ENCODE measurements around the gene STARD8. TPM values are rescaled to one million over a fixed set of nuclear protein-coding genes. Genes with fewer than 3 reads are reported as not detected.

The STARD8 gene
- total RNA-seq, 2 experiments from 2014 or later: not detected

DNA sequence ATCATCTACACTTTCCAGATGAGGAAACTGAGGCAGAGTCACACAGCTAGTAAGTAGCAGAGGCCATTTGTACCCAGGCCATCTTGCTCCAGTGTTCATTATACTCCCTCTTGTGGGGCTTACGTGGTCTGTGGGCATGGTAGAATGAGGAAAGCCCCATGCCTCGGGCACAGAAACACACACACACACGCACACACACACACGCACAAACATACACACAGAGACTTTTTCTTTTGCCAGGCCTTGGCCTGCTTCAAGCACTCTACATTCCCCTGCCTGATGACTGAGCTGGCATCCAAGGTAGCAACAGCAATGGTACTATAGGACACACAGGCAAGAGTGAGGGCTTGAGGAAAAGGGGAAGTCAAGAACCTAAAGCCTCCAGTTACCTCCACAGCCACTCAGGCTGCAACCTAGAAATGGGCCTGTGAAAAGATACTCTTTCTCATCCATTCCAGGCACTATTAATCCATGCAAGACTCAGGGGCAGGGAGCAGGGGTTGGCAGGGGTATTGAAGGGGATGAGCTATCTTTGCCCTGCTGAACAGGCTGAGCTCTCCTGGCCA lies 43.6 kb downstream of the STARD8 start:
- no peaks in the 10 kb centered on the region for H3K4me1 ChIP-seq (ENCODE audit: insufficient read depth, low read length, poor library complexity, severe bottlenecking)
- H3K4me3 ChIP-seq (ENCODE audit: low read depth, low read length, poor library complexity, severe bottlenecking): no peak overlapping the region
- no peaks in the 10 kb centered on the region for H4K20me1 ChIP-seq (ENCODE audit: insufficient read depth, low read length)
- BruUV-seq (replicated peaks): no TSS peak
- H3K9me2 ChIP-seq (ENCODE audit: insufficient read depth, low read length): no peaks in the 10 kb centered on the region
- H3K79me2 ChIP-seq (ENCODE audit: insufficient read depth, low read depth, low read length): no peaks in the 10 kb centered on the region
- no peak for DNase-seq (ENCODE audit: low spot score)
- no peaks in the 10 kb centered on the region for H3K9me3 ChIP-seq (ENCODE audit: low read length)
- intact Hi-C loops (cut with micrococcal nuclease; ENCODE audit: unreplicated experiment): no loop called here
- ChIA-PET CTCF (ENCODE audit: unreplicated experiment) (no interaction called here), POLR2A (interaction anchor here (0.5 kb wide), 1 partner anchor 1697 kb away, joined by 6 read pairs; no protein-coding TSS in a partner anchor)
- no peak overlapping the region for H3K4me2 ChIP-seq (ENCODE audit: low read length)
- H2AFZ ChIP-seq (ENCODE audit: low read length): no peak overlapping the region
- H3K27ac ChIP-seq (ENCODE audit: low read depth, low read length, poor library complexity, severe bottlenecking): no peak overlapping the region
- H3K36me3 ChIP-seq (ENCODE audit: insufficient read depth, low read length): no peaks in the 10 kb centered on the region
- TF ChIP-seq, protein P1, sequence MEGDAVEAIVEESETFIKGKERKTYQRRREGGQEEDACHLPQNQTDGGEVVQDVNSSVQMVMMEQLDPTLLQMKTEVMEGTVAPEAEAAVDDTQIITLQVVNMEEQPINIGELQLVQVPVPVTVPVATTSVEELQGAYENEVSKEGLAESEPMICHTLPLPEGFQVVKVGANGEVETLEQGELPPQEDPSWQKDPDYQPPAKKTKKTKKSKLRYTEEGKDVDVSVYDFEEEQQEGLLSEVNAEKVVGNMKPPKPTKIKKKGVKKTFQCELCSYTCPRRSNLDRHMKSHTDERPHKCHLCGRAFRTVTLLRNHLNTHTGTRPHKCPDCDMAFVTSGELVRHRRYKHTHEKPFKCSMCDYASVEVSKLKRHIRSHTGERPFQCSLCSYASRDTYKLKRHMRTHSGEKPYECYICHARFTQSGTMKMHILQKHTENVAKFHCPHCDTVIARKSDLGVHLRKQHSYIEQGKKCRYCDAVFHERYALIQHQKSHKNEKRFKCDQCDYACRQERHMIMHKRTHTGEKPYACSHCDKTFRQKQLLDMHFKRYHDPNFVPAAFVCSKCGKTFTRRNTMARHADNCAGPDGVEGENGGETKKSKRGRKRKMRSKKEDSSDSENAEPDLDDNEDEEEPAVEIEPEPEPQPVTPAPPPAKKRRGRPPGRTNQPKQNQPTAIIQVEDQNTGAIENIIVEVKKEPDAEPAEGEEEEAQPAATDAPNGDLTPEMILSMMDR (conservative IDR thresholded peaks at IDR 0.05; ENCODE audit: low read length): no peak
- TF ChIP-seq EZH2phosphoT487 (IDR thresholded peaks at IDR 0.05; ENCODE audit: borderline replicate concordance, low read depth, low read length): no peak

DNA sequence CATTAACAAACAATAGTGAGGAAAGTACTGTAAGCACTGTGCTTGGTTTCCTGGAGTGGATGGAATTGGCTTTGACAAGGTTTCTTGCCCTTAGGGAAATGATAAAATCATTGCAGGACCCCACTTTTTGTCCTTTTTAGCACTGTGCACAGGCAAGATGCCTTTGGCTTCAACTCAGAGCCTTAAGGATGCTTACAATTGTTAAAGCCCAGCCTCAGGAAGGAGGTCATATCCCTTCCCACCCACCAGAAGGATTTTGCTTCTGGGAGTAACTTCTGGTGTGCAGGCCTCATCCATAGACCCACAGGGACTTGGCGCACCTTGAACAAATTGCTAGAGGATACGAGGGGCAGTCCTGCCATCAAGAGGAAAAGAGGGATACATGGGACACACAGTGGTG lies 44.5 kb downstream of the STARD8 start:
- H4K20me1 ChIP-seq (ENCODE audit: insufficient read depth, low read length): no peaks in the 10 kb centered on the region

DNA sequence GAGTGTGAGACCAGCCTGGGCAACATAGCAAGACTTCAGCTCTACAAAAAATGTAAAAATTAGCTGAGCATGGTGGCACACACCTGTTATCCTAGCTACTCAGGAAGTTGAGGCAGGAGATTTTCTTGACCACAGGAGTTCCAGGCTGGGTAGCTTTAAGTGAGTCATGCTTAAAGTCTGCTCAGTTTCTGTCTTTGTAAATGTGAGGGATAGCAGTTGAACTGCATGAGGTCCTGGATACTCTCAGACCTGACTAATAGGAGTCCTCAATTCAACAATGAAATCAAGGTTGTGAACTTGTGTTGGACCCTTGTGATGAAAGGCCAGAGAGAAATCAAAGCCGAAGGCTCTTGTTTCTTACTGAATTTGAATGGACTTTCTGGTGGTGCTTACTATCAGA lies 45.2 kb downstream of the STARD8 start:
- no peak for DNase-seq (ENCODE audit: low spot score)
- Histone ChIP-seq H3K4me1 (ENCODE audit: insufficient read depth, low read length, poor library complexity, severe bottlenecking) (no peaks in the 10 kb centered on the region), H3K79me2 (ENCODE audit: insufficient read depth, low read depth, low read length) (no peaks in the 10 kb centered on the region), H3K9me2 (ENCODE audit: insufficient read depth, low read length) (no peaks in the 10 kb centered on the region), H2AFZ (ENCODE audit: low read length) (no peak overlapping the region), H3K4me3 (ENCODE audit: low read depth, low read length, poor library complexity, severe bottlenecking) (no peak overlapping the region), H3K36me3 (ENCODE audit: insufficient read depth, low read length) (no peaks in the 10 kb centered on the region), H3K27ac (ENCODE audit: low read depth, low read length, poor library complexity, severe bottlenecking) (no peak overlapping the region), H3K4me2 (ENCODE audit: low read length) (no peak overlapping the region), H3K9me3 (ENCODE audit: low read length) (no peaks in the 10 kb centered on the region), H4K20me1 (ENCODE audit: insufficient read depth, low read length) (no peaks in the 10 kb centered on the region)
- ChIA-PET CTCF (ENCODE audit: unreplicated experiment) (no interaction called here), POLR2A (no interaction called here)
- no TSS peak for BruUV-seq (replicated peaks)
- intact Hi-C loops (cut with micrococcal nuclease; ENCODE audit: unreplicated experiment): no loop called here
- TF ChIP-seq, protein P1 (conservative IDR thresholded peaks at IDR 0.05; ENCODE audit: low read length): no peak
- TF ChIP-seq EZH2phosphoT487 (IDR thresholded peaks at IDR 0.05; ENCODE audit: borderline replicate concordance, low read depth, low read length): no peak

More for the DNA sequence above, 44.5 kb downstream of the STARD8 start:
- intact Hi-C loops (cut with micrococcal nuclease; ENCODE audit: unreplicated experiment): no loop called here
- Histone ChIP-seq H3K79me2 (ENCODE audit: insufficient read depth, low read depth, low read length) (no peaks in the 10 kb centered on the region), H3K36me3 (ENCODE audit: insufficient read depth, low read length) (no peaks in the 10 kb centered on the region), H3K9me2 (ENCODE audit: insufficient read depth, low read length) (no peaks in the 10 kb centered on the region), H3K9me3 (ENCODE audit: low read length) (no peaks in the 10 kb centered on the region), H3K27ac (ENCODE audit: low read depth, low read length, poor library complexity, severe bottlenecking) (no peak overlapping the region), H2AFZ (ENCODE audit: low read length) (no peak overlapping the region), H3K4me3 (ENCODE audit: low read depth, low read length, poor library complexity, severe bottlenecking) (no peak overlapping the region), H3K4me1 (ENCODE audit: insufficient read depth, low read length, poor library complexity, severe bottlenecking) (no peaks in the 10 kb centered on the region), H3K4me2 (ENCODE audit: low read length) (no peak overlapping the region)
- ChIA-PET POLR2A (no interaction called here), CTCF (ENCODE audit: unreplicated experiment) (no interaction called here)
- no peak for TF ChIP-seq EZH2phosphoT487 (IDR thresholded peaks at IDR 0.05; ENCODE audit: borderline replicate concordance, low read depth, low read length)
- TF ChIP-seq, protein P1 (conservative IDR thresholded peaks at IDR 0.05; ENCODE audit: low read length): no peak
- DNase-seq (ENCODE audit: low spot score): no peak
- BruUV-seq (replicated peaks): no TSS peak

All from OCI-LY7 (cell line).